HG03066 (cell line): ENCODE data around the gene ST14.
"Not testable (repeated sequence)": the region's sequence is repeated elsewhere in the genome, so short reads cannot be mapped to it uniquely, and the experiment has no call there.

Experiments
- ATAC-seq: cut with Tn5 transposase; IDR thresholded peaks from one replicate; pipeline ENCODE4 v1.9.1; 2021; ENCODE audit warnings: low read depth; ENCODE audit not compliant: unreplicated experiment

ST14 gene

GRCh38 chr11:130161441-130162145, 2.0 kb downstream of the ST14 start:
- no peak for ATAC-seq

GRCh38 chr11:130162733-130163132, 3.2 kb downstream of the ST14 start:
- no peak for ATAC-seq

GRCh38 chr11:130163346-130164220, 4.0 kb downstream of the ST14 start:
- ATAC-seq: no peak

- no peak for ATAC-seq
Measured at GRCh38 chr11:130164221-130164570, 4.6 kb downstream of the ST14 start.

GRCh38 chr11:130165601-130166456, 6.2 kb downstream of the ST14 start:
- no peak for ATAC-seq

GRCh38 chr11:130166457-130166784, 6.8 kb downstream of the ST14 start:
- ATAC-seq: no peak

- ATAC-seq: no peak
Measured at GRCh38 chr11:130167146-130167545, 7.6 kb downstream of the ST14 start.

GRCh38 chr11:130168105-130168504, 8.5 kb downstream of the ST14 start:
- ATAC-seq: no peak

GRCh38 chr11:130170345-130170744, 10.8 kb downstream of the ST14 start:
- ATAC-seq: no peak

GRCh38 chr11:130171534-130171933, 12.0 kb downstream of the ST14 start:
- no peak for ATAC-seq

GRCh38 chr11:130172001-130172400, 12.4 kb downstream of the ST14 start:
- ATAC-seq: not testable (repeated sequence)

GRCh38 chr11:130174642-130175041, 15.1 kb downstream of the ST14 start:
- no peak for ATAC-seq

GRCh38 chr11:130175898-130176297, 16.3 kb downstream of the ST14 start:
- ATAC-seq: no peak

- ATAC-seq: no peak
Measured at GRCh38 chr11:130177782-130178181, 18.2 kb downstream of the ST14 start.

- no peak for ATAC-seq
Measured at GRCh38 chr11:130178441-130179339, 19.1 kb downstream of the ST14 start.

- no peak for ATAC-seq
Measured at GRCh38 chr11:130179396-130180306, 20.1 kb downstream of the ST14 start.

- ATAC-seq: peak; percentile 45
Measured at GRCh38 chr11:130180491-130180890, 20.9 kb downstream of the ST14 start.

- no peak for ATAC-seq
Measured at GRCh38 chr11:130180896-130181294, 21.3 kb downstream of the ST14 start.
